ENCODE data around the gene PRKX. TPM values are rescaled to one million over a fixed set of nuclear protein-coding genes. Genes with fewer than 3 reads are reported as not detected.

Gene PRKX
- total and polyA plus RNA-seq, 2 of the 8 experiments (the other 6 are each of a cell fraction or from before 2014, with no cell fraction given): 19.4 to 55.3 TPM

GRCh38 chrX:3598046-3598605 lies 115.3 kb downstream of the PRKX start (continued):
- no peak for TF ChIP-seq HDAC2 (IDR thresholded peaks at IDR 0.05; ENCODE audit: borderline replicate concordance in 1 of 2, low read depth in 2 of 2, low read length in 2 of 2)
- no peak for TF ChIP-seq EP300 (IDR thresholded peaks at IDR 0.05; ENCODE audit: borderline replicate concordance in 1 of 2, low read depth in 2 of 2, low read length in 2 of 2)
- no peak for TF ChIP-seq CHD7 (IDR thresholded peaks at IDR 0.05; ENCODE audit: insufficient replicate concordance, low read length)
- no peak for TF ChIP-seq SP2 (IDR thresholded peaks at IDR 0.05; ENCODE audit: low read length)
- TF ChIP-seq SAP30 (IDR thresholded peaks at IDR 0.05; ENCODE audit: insufficient read depth, insufficient replicate concordance, low read length): no peak
- no peak for TF ChIP-seq CHD2 (IDR thresholded peaks at IDR 0.05; ENCODE audit: low read length)
